Transverse colon (tissue), 4 donors: ENCODE data around the gene PPP2R5B.

Experiments
- CTCF ChIP-seq, 5 experiments: fragments of 200-600 bp in 3 of 5; fragments of 450-650 bp in 2 of 5; sonication (generic) in 3 of 5; IDR thresholded peaks; 1 replicate in 2 of 5; 2 replicates in 3 of 5; pipeline ENCODE4 v1.5.1; 2016 to 2017; ENCODE audit warnings: antibody characterized with exemption in 5 of 5, inconsistent platforms in 3 of 5, mild to moderate bottlenecking in 2 of 5, moderate library complexity in 1 of 5
- EP300 ChIP-seq: sonication (generic); formaldehyde crosslinking; IDR thresholded peaks from one replicate; pipeline ENCODE4 v1.6.1; 2017; ENCODE audit warnings: antibody characterized with exemption, low read depth
- POLR2A ChIP-seq: fragments of 450-650 bp; IDR thresholded peaks from one replicate; pipeline ENCODE4 v1.6.1; 2016; ENCODE audit warnings: antibody characterized with exemption, mild to moderate bottlenecking, moderate library complexity
- POLR2AphosphoS5 ChIP-seq, 3 donors: sonication (generic); formaldehyde crosslinking; IDR thresholded peaks; one replicate each; pipeline ENCODE4 v1.6.1; 2016; ENCODE audit warnings: antibody characterized with exemption in 3 of 3

- TF ChIP-seq CTCF (IDR thresholded peaks at IDR 0.05) (no peak), POLR2A (peak; percentile 72), EP300 (peak; percentile 80), POLR2AphosphoS5 (IDR thresholded peaks at IDR 0.05) (peak in 2 of 3 donors; percentile 73 to 85)
These were observed 33.2 kb upstream of the PPP2R5B start for GRCh38 chr11:64891215-64891848.
